Testis (tissue), 3 donors: ENCODE data around the gene IFT74. TPM values are rescaled to one million over a fixed set of nuclear protein-coding genes. Genes with fewer than 3 reads are reported as not detected.

Experiments
- DNase-seq: peaks from one replicate; pipeline ENCODE4 v3.0.0-alpha.2; 2019
- H3K27ac ChIP-seq, 2 donors: fragments of 200-600 bp; sonication (generic); one replicate each; pipeline ENCODE4 v1.5.1; 2019
- H3K27me3 ChIP-seq: fragments of 200-600 bp; sonication (generic); one replicate; pipeline ENCODE4 v1.5.1; 2019
- H3K36me3 ChIP-seq: fragments of 200-600 bp; sonication (generic); one replicate; pipeline ENCODE4 v1.5.1; 2017; ENCODE audit warnings: low read depth; ENCODE audit errors: missing control alignments
- H3K4me1 ChIP-seq: fragments of 200-600 bp; sonication (generic); one replicate; pipeline ENCODE4 v1.5.1; 2019
- H3K4me3 ChIP-seq, 2 donors: fragments of 200-600 bp; sonication (generic); one replicate each; pipeline ENCODE4 v1.5.1; 2017 to 2019
- H3K9me3 ChIP-seq: fragments of 200-600 bp; sonication (generic); one replicate; pipeline ENCODE4 v1.5.1; 2017
- POLR2A ChIP-seq: fragments of 450-650 bp; IDR thresholded peaks from one replicate; pipeline ENCODE4 v1.6.1; 2017; ENCODE audit warnings: antibody characterized with exemption, mild to moderate bottlenecking, moderate library complexity
- WGBS, 2 donors: methylation state at CpG; one replicate each; pipeline ENCODE4 v1.1.5; 2018; 5-methylcytosine and 5-hydroxymethylcytosine counted together
- intact Hi-C: fragments of 100-400 bp; cut with DNase I; formaldehyde crosslinking; loops from one replicate; pipeline ENCODE4 v1.15.1; 2023; ENCODE audit warnings: low total_unique reads
- polyA plus RNA-seq: library from polyadenylated mRNA; stranded (reverse); fragments of 350-450 nt; fragmentation: Illumina TruSeq; extraction: RNeasy Lipid Tissue Mini Kit (QIAGEN cat#74804); gene quantifications from one replicate; pipeline ENCODE4 v1.2.3, GENCODE V29; 2014; ENCODE audit warnings: low read depth, low replicate concordance; ENCODE audit not compliant: insufficient read depth
- total RNA-seq, 2 donors: library from RNA; depleted of rRNA; stranded (reverse); fragments of >200 nt; gene quantifications; one replicate each; pipeline ENCODE4 v1.2.3, GENCODE V29; 2016
- TF ChIP-seq, protein P1 (sequence below), 3 experiments: fragments of 450-650 bp in 2 of 3; fragments of 200-600 bp in 1 of 3; sonication (generic) in 1 of 3; IDR thresholded peaks; one replicate each; pipeline ENCODE4 v1.5.1; 2016 to 2019; ENCODE audit warnings: antibody characterized with exemption in 3 of 3, mild to moderate bottlenecking in 2 of 3, moderate library complexity in 1 of 3

IFT74 gene
- total and polyA plus RNA-seq, 3 donors from 2014 or later, result 20.7 to 37.5 (median 30.2) TPM

DNA sequence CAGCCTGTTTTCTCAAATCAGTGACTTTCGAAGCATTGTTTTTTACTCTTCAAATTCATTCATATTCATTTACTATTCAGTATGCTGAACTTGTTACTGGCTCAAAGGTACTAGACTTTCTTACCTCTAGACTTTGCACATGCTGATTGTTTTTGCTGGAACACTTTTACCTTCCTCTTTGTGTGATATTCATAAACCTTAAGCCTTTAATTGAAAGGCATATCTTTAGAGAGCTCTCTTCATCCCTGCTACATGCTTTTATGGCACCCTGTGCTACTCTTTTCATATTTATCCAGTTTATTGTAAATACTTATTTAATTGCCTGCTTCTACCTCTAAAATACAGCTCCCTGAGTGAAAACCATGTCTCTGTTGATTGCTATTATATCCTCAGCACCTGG, 97.9 kb downstream of the IFT74 start:
- intact Hi-C loops, result no loop called here
- Histone ChIP-seq H3K4me1 (no peaks in the 10 kb centered on the region), H3K27ac (no peak overlapping the region), H3K9me3 (no peaks in the 10 kb centered on the region), H3K4me3 (no peak overlapping the region), H3K27me3 (no peaks in the 10 kb centered on the region), H3K36me3 (no peaks in the 10 kb centered on the region)
- TF ChIP-seq, protein P1, sequence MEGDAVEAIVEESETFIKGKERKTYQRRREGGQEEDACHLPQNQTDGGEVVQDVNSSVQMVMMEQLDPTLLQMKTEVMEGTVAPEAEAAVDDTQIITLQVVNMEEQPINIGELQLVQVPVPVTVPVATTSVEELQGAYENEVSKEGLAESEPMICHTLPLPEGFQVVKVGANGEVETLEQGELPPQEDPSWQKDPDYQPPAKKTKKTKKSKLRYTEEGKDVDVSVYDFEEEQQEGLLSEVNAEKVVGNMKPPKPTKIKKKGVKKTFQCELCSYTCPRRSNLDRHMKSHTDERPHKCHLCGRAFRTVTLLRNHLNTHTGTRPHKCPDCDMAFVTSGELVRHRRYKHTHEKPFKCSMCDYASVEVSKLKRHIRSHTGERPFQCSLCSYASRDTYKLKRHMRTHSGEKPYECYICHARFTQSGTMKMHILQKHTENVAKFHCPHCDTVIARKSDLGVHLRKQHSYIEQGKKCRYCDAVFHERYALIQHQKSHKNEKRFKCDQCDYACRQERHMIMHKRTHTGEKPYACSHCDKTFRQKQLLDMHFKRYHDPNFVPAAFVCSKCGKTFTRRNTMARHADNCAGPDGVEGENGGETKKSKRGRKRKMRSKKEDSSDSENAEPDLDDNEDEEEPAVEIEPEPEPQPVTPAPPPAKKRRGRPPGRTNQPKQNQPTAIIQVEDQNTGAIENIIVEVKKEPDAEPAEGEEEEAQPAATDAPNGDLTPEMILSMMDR (IDR thresholded peaks at IDR 0.05), result no peak
- no peak for DNase-seq
- WGBS, 2 donors, result 88 to 91% methylated on average over 1 of the region's 1 CpG

DNA sequence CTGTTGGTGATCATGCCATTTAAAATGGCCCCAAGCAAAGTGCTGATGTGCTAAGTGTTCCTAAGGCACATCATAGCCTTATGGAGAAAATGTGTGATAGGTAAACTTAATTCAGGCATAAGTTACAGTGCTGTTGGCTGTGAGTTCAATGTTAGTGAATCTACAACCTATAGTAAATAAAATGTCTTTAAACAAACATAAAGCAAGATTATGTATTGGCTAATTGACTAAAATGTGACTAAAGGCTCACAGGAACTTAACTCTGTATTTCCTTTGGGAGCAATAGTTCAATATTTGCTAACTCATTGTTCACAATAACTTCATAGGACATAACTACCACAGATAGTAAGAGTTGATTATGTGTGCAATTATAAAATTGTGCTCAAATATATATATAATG, 98.6 kb downstream of the IFT74 start:
- no peak overlapping the region for H3K27ac ChIP-seq
- no peaks in the 10 kb centered on the region for H3K36me3 ChIP-seq
- no peaks in the 10 kb centered on the region for H3K9me3 ChIP-seq
- no peaks in the 10 kb centered on the region for H3K4me1 ChIP-seq
- intact Hi-C loops, result no loop called here
- H3K27me3 ChIP-seq, result no peaks in the 10 kb centered on the region
- no peak for DNase-seq
- TF ChIP-seq, protein P1 (IDR thresholded peaks at IDR 0.05), result no peak
- no peak for TF ChIP-seq POLR2A
- H3K4me3 ChIP-seq, result no peak overlapping the region

DNA sequence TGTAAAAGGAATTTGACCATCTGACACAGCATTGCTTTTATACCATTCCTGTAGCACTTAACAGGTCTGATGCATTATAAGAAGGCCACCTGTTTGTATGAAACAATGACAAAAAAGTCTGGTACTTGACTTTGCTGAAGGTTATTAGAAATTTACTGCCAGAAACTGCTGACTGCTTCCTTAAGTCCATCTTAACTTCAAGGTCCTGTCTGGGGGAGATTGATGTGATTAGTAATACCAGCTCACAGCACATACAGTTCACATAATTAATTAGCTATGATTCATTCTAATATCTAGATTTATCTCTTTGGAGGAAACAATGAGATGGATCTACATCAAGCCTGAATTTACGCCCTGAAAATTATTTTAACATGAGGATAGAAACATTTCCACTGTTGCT, 103.2 kb downstream of the IFT74 start:
- WGBS, 2 donors, result 77 to 91% methylated on average over 1 of the region's 1 CpG
- Histone ChIP-seq H3K9me3 (no peaks in the 10 kb centered on the region), H3K36me3 (no peaks in the 10 kb centered on the region), H3K27ac (no peak overlapping the region), H3K4me3 (no peak overlapping the region), H3K4me1 (no peaks in the 10 kb centered on the region), H3K27me3 (no peaks in the 10 kb centered on the region)
- TF ChIP-seq, protein P1 (IDR thresholded peaks at IDR 0.05), result no peak
- no peak for TF ChIP-seq POLR2A
- DNase-seq, result no peak
- intact Hi-C loops, result no loop called here

DNA sequence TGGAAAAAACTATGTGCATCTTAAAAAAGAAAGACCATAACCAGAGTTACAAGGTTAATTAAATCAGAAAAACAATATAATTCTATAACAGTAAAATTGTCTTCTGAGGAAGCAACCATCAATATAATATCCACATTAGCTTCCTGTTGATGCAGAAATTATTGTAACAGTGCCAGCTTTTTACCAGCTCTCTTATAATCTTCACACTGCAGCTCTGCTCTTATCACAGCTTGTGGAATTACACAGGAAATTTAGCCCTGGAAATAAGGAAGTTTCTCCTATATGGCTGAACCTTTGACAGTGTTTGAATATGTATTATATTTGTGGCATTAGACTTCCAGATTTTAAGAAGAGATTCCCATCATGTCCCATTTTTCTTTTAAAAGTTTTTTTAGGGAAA, 103.7 kb downstream of the IFT74 start:
- intact Hi-C loops, result no loop called here
- Histone ChIP-seq H3K27ac (no peak overlapping the region), H3K9me3 (no peaks in the 10 kb centered on the region), H3K27me3 (no peaks in the 10 kb centered on the region), H3K36me3 (no peaks in the 10 kb centered on the region), H3K4me3 (no peak overlapping the region), H3K4me1 (no peaks in the 10 kb centered on the region)
- TF ChIP-seq, protein P1 (IDR thresholded peaks at IDR 0.05), result no peak
- TF ChIP-seq POLR2A, result no peak
- no peak for DNase-seq

DNA sequence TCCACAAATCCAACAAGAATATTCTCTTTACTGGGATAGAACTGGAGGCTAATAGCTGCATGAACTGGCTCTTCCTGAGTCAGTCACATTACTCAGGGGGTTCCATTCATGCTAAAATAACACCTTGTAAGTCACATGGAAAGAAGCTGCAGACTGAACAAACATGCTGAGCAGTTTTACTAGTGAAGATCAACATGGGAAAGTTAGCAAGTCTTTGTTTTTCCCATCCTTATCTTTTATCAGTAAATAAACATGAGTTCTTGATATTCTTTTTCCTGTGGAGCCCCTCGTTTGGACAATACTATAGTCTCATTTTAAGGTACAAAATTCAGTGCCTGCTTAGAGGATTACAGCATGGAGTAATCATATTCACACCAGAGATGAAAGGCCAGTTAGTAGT, 109.1 kb downstream of the IFT74 start:
- H3K9me3 ChIP-seq, result no peaks in the 10 kb centered on the region
- no peaks in the 10 kb centered on the region for H3K36me3 ChIP-seq
- intact Hi-C loops, result no loop called here
- TF ChIP-seq POLR2A, result no peak
- TF ChIP-seq, protein P1 (IDR thresholded peaks at IDR 0.05), result no peak
- H3K27ac ChIP-seq, result no peak overlapping the region
- H3K27me3 ChIP-seq, result no peaks in the 10 kb centered on the region
- no peak overlapping the region for H3K4me3 ChIP-seq
- H3K4me1 ChIP-seq, result no peaks in the 10 kb centered on the region
- no peak for DNase-seq
- 31 to 55% methylated on average over 1 of the region's 1 CpG for WGBS, 2 donors
